ENCODE data around the gene ONECUT3. TPM values are rescaled to one million over a fixed set of nuclear protein-coding genes. Genes with fewer than 3 reads are reported as not detected.

The ONECUT3 gene
- total RNA-seq, 1 experiment from 2014 or later = not detected

- peaks cover 15% of the 10 kb centered on the region; the same call in 1 of the 2 replicates for H3F3A ChIP-seq (ENCODE audit: insufficient read depth, low read depth)
- no peaks in the 10 kb centered on the region for H3K36me3 ChIP-seq (ENCODE audit: low read depth)
- H4K20me1 ChIP-seq (ENCODE audit: insufficient read depth) = no peaks in the 10 kb centered on the region
- H3K27ac ChIP-seq = no peak overlapping the region
- intact Hi-C loops (cut with micrococcal nuclease; ENCODE audit: unreplicated experiment) = loop anchor here (5.0 kb wide), 1 partner anchor 88 kb away; no protein-coding TSS in a partner anchor
- CTCF ChIA-PET = no interaction called here
- H3K4me3 ChIP-seq = no peak overlapping the region
- H3K9me2 ChIP-seq (ENCODE audit: insufficient read depth) = no peaks in the 10 kb centered on the region
- TF ChIP-seq CTCF (conservative IDR thresholded peaks at IDR 0.05) (no peak), EZH2 (IDR thresholded peaks at IDR 0.05; ENCODE audit: low read depth) (no peak)
- peaks cover 8% of the 10 kb centered on the region for H3K4me1 ChIP-seq (replicated peaks; ENCODE audit: insufficient read depth)
- POLR2A ChIA-PET (ENCODE audit: unreplicated experiment) = no interaction called here
- H3K4me2 ChIP-seq = no peak overlapping the region
- no peaks in the 10 kb centered on the region for H3K27me3 ChIP-seq (ENCODE audit: insufficient read depth, low read depth)
- no peaks in the 10 kb centered on the region for H3K9me3 ChIP-seq (ENCODE audit: insufficient read depth, low read depth)
- BruUV-seq (replicated peaks) = no TSS peak
- H3K79me2 ChIP-seq (ENCODE audit: low read depth) = no peaks in the 10 kb centered on the region
- no peak overlapping the region for H2AFZ ChIP-seq
- no peak for DNase-seq
These were observed 8.3 kb upstream of the ONECUT3 start for GRCh38 chr19:1744822-1745563.

- intact Hi-C loops (cut with micrococcal nuclease; ENCODE audit: unreplicated experiment) = loop anchor here (5.0 kb wide), 1 partner anchor 88 kb away; no protein-coding TSS in a partner anchor
- ChIA-PET CTCF (no interaction called here), POLR2A (ENCODE audit: unreplicated experiment) (no interaction called here)
- Histone ChIP-seq H3K36me3 (ENCODE audit: low read depth) (no peaks in the 10 kb centered on the region), H3K9me3 (ENCODE audit: insufficient read depth, low read depth) (no peaks in the 10 kb centered on the region), H3K27me3 (ENCODE audit: insufficient read depth, low read depth) (no peaks in the 10 kb centered on the region), H3K27ac (no peak overlapping the region), H3K9me2 (ENCODE audit: insufficient read depth) (no peaks in the 10 kb centered on the region), H3K4me2 (no peak overlapping the region), H3K4me1 (replicated peaks; ENCODE audit: insufficient read depth) (peaks cover 8% of the 10 kb centered on the region), H3K4me3 (no peak overlapping the region), H4K20me1 (ENCODE audit: insufficient read depth) (no peaks in the 10 kb centered on the region), H3K79me2 (ENCODE audit: low read depth) (no peaks in the 10 kb centered on the region), H3F3A (ENCODE audit: insufficient read depth, low read depth) (peaks cover 15% of the 10 kb centered on the region; the same call in 1 of the 2 replicates), H2AFZ (no peak overlapping the region)
- no peak for TF ChIP-seq EZH2 (IDR thresholded peaks at IDR 0.05; ENCODE audit: low read depth)
- TF ChIP-seq CTCF (conservative IDR thresholded peaks at IDR 0.05) = no peak
- TSS peak; percentile 26 for BruUV-seq (replicated peaks)
- DNase-seq = no peak
These were observed 7.7 kb upstream of the ONECUT3 start for GRCh38 chr19:1745589-1746031.

DNA sequence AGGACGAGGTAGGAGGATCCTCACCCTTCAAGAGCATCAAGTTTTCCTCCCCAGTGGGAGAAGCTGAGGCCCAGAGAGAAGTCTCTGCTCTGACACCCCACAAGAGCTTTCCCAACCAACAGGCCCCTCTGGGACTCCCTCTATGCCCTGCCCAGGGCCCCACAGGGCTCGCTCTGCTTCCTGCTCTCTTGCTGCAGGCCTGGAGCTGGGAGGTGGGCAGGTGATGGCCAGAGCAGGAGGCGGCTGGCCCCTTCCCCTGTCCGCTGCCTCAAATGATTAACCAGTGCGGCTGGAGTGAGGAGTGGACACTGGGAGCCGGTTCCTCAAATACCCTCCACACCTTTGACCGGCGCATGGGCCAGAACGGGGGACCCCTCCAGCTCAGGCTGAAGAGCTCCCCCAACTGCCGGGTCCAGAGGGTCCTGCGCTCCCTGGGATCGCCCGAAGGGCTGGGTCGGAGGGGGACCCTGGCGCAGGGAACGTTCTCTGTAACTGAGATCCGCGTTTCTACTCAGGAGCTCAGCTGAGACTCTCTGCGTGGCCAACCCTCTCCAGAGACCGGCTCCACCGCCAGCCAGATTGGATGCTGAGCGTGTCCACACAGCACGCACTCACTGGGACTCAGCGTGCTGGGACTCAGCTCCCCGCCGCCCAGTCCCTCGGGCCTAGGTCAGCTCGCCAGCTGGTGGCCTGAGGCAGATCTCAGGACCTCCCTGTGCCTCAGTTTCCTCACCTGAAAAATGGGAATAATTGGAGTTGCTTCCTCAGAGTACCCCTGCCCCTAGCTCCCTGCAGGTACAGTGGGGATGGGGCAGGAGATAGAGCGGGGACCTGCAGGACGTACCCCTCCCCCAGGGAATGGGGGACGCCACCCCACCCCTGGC lies 6.7 kb upstream of the ONECUT3 start:
- TF ChIP-seq CTCF (conservative IDR thresholded peaks at IDR 0.05) = no peak
- no peak for TF ChIP-seq EZH2 (IDR thresholded peaks at IDR 0.05; ENCODE audit: low read depth)
- Histone ChIP-seq H4K20me1 (ENCODE audit: insufficient read depth) (no peaks in the 10 kb centered on the region), H3K4me1 (replicated peaks; ENCODE audit: insufficient read depth) (peaks cover 8% of the 10 kb centered on the region), H3K4me2 (peak overlapping the region; percentile 78), H3K36me3 (ENCODE audit: low read depth) (no peaks in the 10 kb centered on the region), H3K4me3 (peak overlapping the region; percentile 52; the same call in 1 of the 2 replicates), H3K79me2 (ENCODE audit: low read depth) (no peaks in the 10 kb centered on the region), H3K9me2 (ENCODE audit: insufficient read depth) (no peaks in the 10 kb centered on the region), H2AFZ (0 out of 2 replicates have a peak overlapping the region, but pooled peaks have one; percentile 31), H3K9me3 (ENCODE audit: insufficient read depth, low read depth) (no peaks in the 10 kb centered on the region), H3K27ac (peak overlapping the region; percentile 94), H3F3A (ENCODE audit: insufficient read depth, low read depth) (peaks cover 15% of the 10 kb centered on the region; the same call in 1 of the 2 replicates), H3K27me3 (ENCODE audit: insufficient read depth, low read depth) (no peaks in the 10 kb centered on the region)
- peak; percentile 32 to 48 for DNase-seq
- ChIA-PET POLR2A (ENCODE audit: unreplicated experiment) (interaction anchor here (0.6 to 0.7 kb wide), 2 partner anchors 127 to 227 kb away, joined by 4 read pairs; no protein-coding TSS in a partner anchor), CTCF (interaction anchor here (0.6 kb wide), 2 partner anchors 71 to 153 kb away, joined by 5 to 7 read pairs; no protein-coding TSS in a partner anchor)
- TSS peak; percentile 50 for BruUV-seq (replicated peaks)
- intact Hi-C loops (cut with micrococcal nuclease; ENCODE audit: unreplicated experiment) = loop anchor here (5.0 kb wide), 1 partner anchor 89 kb away; no protein-coding TSS in a partner anchor

All from PC-9 (cell line).